Neutrophil (primary cell): ENCODE measurements around the gene SHISAL2A.

Experiments
- H3K27ac ChIP-seq: fragments of 200-600 bp; sonication (generic); 2 replicates; pipeline ENCODE4 v1.5.1; 2016; ENCODE audit warnings: mild to moderate bottlenecking, moderate library complexity
- H3K27me3 ChIP-seq: fragments of 200-600 bp; sonication (generic); 2 replicates; pipeline ENCODE4 v1.6.0; 2016; ENCODE audit warnings: mild to moderate bottlenecking
- H3K36me3 ChIP-seq: fragments of 200-600 bp; sonication (generic); 2 replicates; pipeline ENCODE4 v1.5.1; 2017
- H3K4me1 ChIP-seq, 2 experiments: fragments of 200-600 bp in 1 of 2; sonication (generic) in 1 of 2; 1 replicate in 1 of 2; 2 replicates in 1 of 2; pipeline versions ENCODE4 v1.5.1 to v1.6.1; 2013 to 2016; ENCODE audit warnings: low read depth in 1 of 2, low read length in 1 of 2, mild to moderate bottlenecking in 1 of 2, moderate library complexity in 1 of 2; ENCODE audit not compliant: control insufficient read depth in 1 of 2, insufficient read depth in 1 of 2
- H3K4me3 ChIP-seq, 2 experiments: fragments of 200-600 bp in 1 of 2; sonication (generic) in 1 of 2; 1 replicate in 1 of 2; 2 replicates in 1 of 2; pipeline ENCODE4 v1.5.1; 2013 to 2016; ENCODE audit warnings: low read depth in 1 of 2, low read length in 1 of 2, mild to moderate bottlenecking in 1 of 2, moderate library complexity in 1 of 2
- H3K9me3 ChIP-seq: fragments of 200-600 bp; sonication (generic); 2 replicates; pipeline ENCODE4 v1.5.1; 2016
- CTCF ChIP-seq: fragments of 200-600 bp; sonication (generic); IDR thresholded peaks from 2 replicates; pipeline ENCODE4 v1.5.1; 2016; ENCODE audit warnings: antibody characterized with exemption

Gene SHISAL2A

GRCh38 chr1:52651904-52652303, 18.9 kb downstream of the SHISAL2A start:
- no peaks in the 10 kb centered on the region for H3K9me3 ChIP-seq
- no peak overlapping the region for H3K27ac ChIP-seq
- H3K27me3 ChIP-seq: no peaks in the 10 kb centered on the region
- no peak overlapping the region for H3K4me3 ChIP-seq
- TF ChIP-seq CTCF: no peak
- H3K4me1 ChIP-seq: no peaks in the 10 kb centered on the region
- no peaks in the 10 kb centered on the region for H3K36me3 ChIP-seq

GRCh38 chr1:52653207-52653849, 20.4 kb downstream of the SHISAL2A start:
- Histone ChIP-seq H3K4me3 (no peak overlapping the region), H3K27ac (no peak overlapping the region), H3K9me3 (no peaks in the 10 kb centered on the region), H3K4me1 (no peaks in the 10 kb centered on the region), H3K36me3 (no peaks in the 10 kb centered on the region), H3K27me3 (no peaks in the 10 kb centered on the region)
- TF ChIP-seq CTCF: no peak

- H3K36me3 ChIP-seq: no peaks in the 10 kb centered on the region
- no peak overlapping the region for H3K4me3 ChIP-seq
- H3K27me3 ChIP-seq: no peaks in the 10 kb centered on the region
- no peaks in the 10 kb centered on the region for H3K4me1 ChIP-seq
- H3K9me3 ChIP-seq: no peaks in the 10 kb centered on the region
- TF ChIP-seq CTCF: no peak
- no peak overlapping the region for H3K27ac ChIP-seq
These were observed 21.1 kb downstream of the SHISAL2A start for GRCh38 chr1:52654063-52654462.

GRCh38 chr1:52657702-52658101, 24.7 kb downstream of the SHISAL2A start:
- Histone ChIP-seq H3K27me3 (no peaks in the 10 kb centered on the region), H3K36me3 (no peaks in the 10 kb centered on the region)
- TF ChIP-seq CTCF: no peak

GRCh38 chr1:52658795-52659194, 25.8 kb downstream of the SHISAL2A start:
- H3K9me3 ChIP-seq: no peaks in the 10 kb centered on the region
- H3K27me3 ChIP-seq: no peaks in the 10 kb centered on the region
- no peaks in the 10 kb centered on the region for H3K4me1 ChIP-seq
- no peak overlapping the region for H3K4me3 ChIP-seq
- H3K27ac ChIP-seq: no peak overlapping the region
- H3K36me3 ChIP-seq: no peaks in the 10 kb centered on the region
- no peak for TF ChIP-seq CTCF

More at GRCh38 chr1:52657702-52658101, 24.7 kb downstream of the SHISAL2A start:
- Histone ChIP-seq H3K27ac (no peak overlapping the region), H3K4me1 (no peaks in the 10 kb centered on the region), H3K9me3 (no peaks in the 10 kb centered on the region), H3K4me3 (no peak overlapping the region)
